Caco-2 (cell line): Measurements from ENCODE around the gene ATF6. TPM values are rescaled to one million over a fixed set of nuclear protein-coding genes. Genes with fewer than 3 reads are reported as not detected.

Source experiments
- BruUV-seq: library from RNA; stranded (reverse); fragments of 400-500 nt; replicated peaks from 2 replicates; lab custom pipeline; 2021; lab: Mats Ljungman, UMichigan
- CTCF ChIA-PET: fragments of 300-600 bp; sonication (Branson Sonifier 250); formaldehyde crosslinking; loops from one replicate; lab custom pipeline; 2022; ENCODE audit warnings: antibody characterized with exemption; lab: Charles Lee
- POLR2A ChIA-PET: fragments of 300-600 bp; sonication (Branson Sonifier 250); formaldehyde crosslinking; loops from one replicate; lab custom pipeline; 2022; ENCODE audit warnings: antibody characterized with exemption; lab: Charles Lee
- DNase-seq, 2 experiments: peaks; one replicate each; pipeline versions ENCODE4 v3.0.0 to v3.0.0-alpha.2; 2020 to 2022
- H3K27me3 ChIP-seq: replicated peaks from 2 replicates; pipeline ENCODE4 v1.6.0; 2011; ENCODE audit warnings: low read length; ENCODE audit not compliant: control insufficient read depth, insufficient read depth
- H3K36me3 ChIP-seq: 2 replicates; pipeline ENCODE4 v1.5.1; 2011; ENCODE audit warnings: low read length; ENCODE audit not compliant: control insufficient read depth, insufficient read depth
- H3K4me1 ChIP-seq: fragments of 250-450 bp; sonication (Bioruptor Pico); 2 replicates; pipeline ENCODE4 v1.5.1; 2020; ENCODE audit warnings: mild to moderate bottlenecking
- H3K4me3 ChIP-seq: 2 replicates; pipeline ENCODE4 v1.5.1; 2011; ENCODE audit warnings: low read depth, mild to moderate bottlenecking, control low read depth, low read length
- H3K9me3 ChIP-seq: fragments of 250-450 bp; sonication (Bioruptor Pico); 2 replicates; pipeline ENCODE4 v1.5.1; 2020; ENCODE audit warnings: mild to moderate bottlenecking, moderate library complexity
- H3K27ac Mint-ChIP-seq: one replicate; pipeline ENCODE4 v1.8.0; 2022; ENCODE audit warnings: mixed read lengths; ENCODE audit not compliant: unreplicated experiment
- H3K27me3 Mint-ChIP-seq: one replicate; pipeline ENCODE4 v1.8.0; 2022; ENCODE audit warnings: mixed read lengths; ENCODE audit not compliant: insufficient read depth, unreplicated experiment
- H3K36me3 Mint-ChIP-seq: one replicate; pipeline ENCODE4 v1.8.0; 2022; ENCODE audit warnings: mild to moderate bottlenecking, mixed read lengths; ENCODE audit not compliant: insufficient read depth, unreplicated experiment
- H3K4me1 Mint-ChIP-seq: one replicate; pipeline ENCODE4 v1.8.0; 2022; ENCODE audit warnings: low read depth, mixed read lengths; ENCODE audit not compliant: unreplicated experiment
- H3K4me3 Mint-ChIP-seq: one replicate; pipeline ENCODE4 v1.8.0; 2022; ENCODE audit warnings: mild to moderate bottlenecking, moderate library complexity, mixed read lengths; ENCODE audit not compliant: unreplicated experiment
- H3K9me3 Mint-ChIP-seq: one replicate; pipeline ENCODE4 v1.8.0; 2022; ENCODE audit warnings: mixed read lengths; ENCODE audit not compliant: unreplicated experiment
- intact Hi-C: fragments of 100-400 bp; cut with micrococcal nuclease; formaldehyde crosslinking; loops from one replicate; pipeline ENCODE4 v1.10.0; 2022; ENCODE audit not compliant: unreplicated experiment
- total RNA-seq: library from RNA; stranded (reverse); gene quantifications from 2 replicates; pipeline ENCODE4 v1.2.3, GENCODE V29; 2022
- TF ChIP-seq, protein P1 (sequence below), 2 experiments: fragments of 200-600 bp in 1 of 2; IDR thresholded peaks; 1 replicate in 1 of 2; 2 replicates in 1 of 2; pipeline versions ENCODE4 v1.5.1 to v1.8.0; 2011 to 2022; ENCODE audit warnings: antibody characterized with exemption in 1 of 2, control low read depth in 1 of 2, inconsistent platforms in 1 of 2, low read depth in 1 of 2, low read length in 1 of 2, mild to moderate bottlenecking in 1 of 2, moderate library complexity in 1 of 2; ENCODE audit not compliant: insufficient read depth in 1 of 2, severe bottlenecking in 1 of 2, unreplicated experiment in 1 of 2

The ATF6 gene
- total RNA-seq, 1 experiment from 2014 or later, result 16.4 TPM

GRCh38 chr1:161743231-161743630 is 22.9 kb upstream of the ATF6 start:
- BruUV-seq, result no TSS peak
- H3K27me3 ChIP-seq, result no peaks in the 10 kb centered on the region
- no peak overlapping the region for H3K4me3 ChIP-seq
- Mint-ChIP-seq H3K36me3 (no peaks in the 10 kb centered on the region), H3K4me3 (no peak overlapping the region), H3K4me1 (no peaks in the 10 kb centered on the region), H3K27ac (no peak overlapping the region), H3K27me3 (peaks cover 9% of the 10 kb centered on the region), H3K9me3 (no peaks in the 10 kb centered on the region)
- H3K9me3 ChIP-seq, result no peaks in the 10 kb centered on the region
- ChIA-PET CTCF (interaction anchor here (0.7 kb wide), 1 partner anchor 264 kb away, joined by 4 read pairs; no protein-coding TSS in a partner anchor), POLR2A (no interaction called here)
- intact Hi-C loops, result loop anchor here (5.0 kb wide), 1 partner anchor 176 kb away; no protein-coding TSS in a partner anchor
- DNase-seq, result no peak
- TF ChIP-seq, protein P1, sequence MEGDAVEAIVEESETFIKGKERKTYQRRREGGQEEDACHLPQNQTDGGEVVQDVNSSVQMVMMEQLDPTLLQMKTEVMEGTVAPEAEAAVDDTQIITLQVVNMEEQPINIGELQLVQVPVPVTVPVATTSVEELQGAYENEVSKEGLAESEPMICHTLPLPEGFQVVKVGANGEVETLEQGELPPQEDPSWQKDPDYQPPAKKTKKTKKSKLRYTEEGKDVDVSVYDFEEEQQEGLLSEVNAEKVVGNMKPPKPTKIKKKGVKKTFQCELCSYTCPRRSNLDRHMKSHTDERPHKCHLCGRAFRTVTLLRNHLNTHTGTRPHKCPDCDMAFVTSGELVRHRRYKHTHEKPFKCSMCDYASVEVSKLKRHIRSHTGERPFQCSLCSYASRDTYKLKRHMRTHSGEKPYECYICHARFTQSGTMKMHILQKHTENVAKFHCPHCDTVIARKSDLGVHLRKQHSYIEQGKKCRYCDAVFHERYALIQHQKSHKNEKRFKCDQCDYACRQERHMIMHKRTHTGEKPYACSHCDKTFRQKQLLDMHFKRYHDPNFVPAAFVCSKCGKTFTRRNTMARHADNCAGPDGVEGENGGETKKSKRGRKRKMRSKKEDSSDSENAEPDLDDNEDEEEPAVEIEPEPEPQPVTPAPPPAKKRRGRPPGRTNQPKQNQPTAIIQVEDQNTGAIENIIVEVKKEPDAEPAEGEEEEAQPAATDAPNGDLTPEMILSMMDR (IDR thresholded peaks at IDR 0.05; ENCODE audit: insufficient read depth in 1 of 2, low read depth in 1 of 2, low read length in 1 of 2, severe bottlenecking in 1 of 2, unreplicated experiment in 1 of 2), result no peak
- no peaks in the 10 kb centered on the region for H3K36me3 ChIP-seq
- no peaks in the 10 kb centered on the region for H3K4me1 ChIP-seq

GRCh38 chr1:161747801-161748200 is 18.3 kb upstream of the ATF6 start:
- TF ChIP-seq, protein P1 (IDR thresholded peaks at IDR 0.05; ENCODE audit: insufficient read depth in 1 of 2, low read depth in 1 of 2, low read length in 1 of 2, severe bottlenecking in 1 of 2, unreplicated experiment in 1 of 2), result no peak
- H3K27me3 Mint-ChIP-seq, result peaks cover 9% of the 10 kb centered on the region
- BruUV-seq, result no TSS peak
- Histone ChIP-seq H3K27me3 (no peaks in the 10 kb centered on the region), H3K9me3 (no peaks in the 10 kb centered on the region), H3K4me3 (no peak overlapping the region), H3K36me3 (no peaks in the 10 kb centered on the region), H3K4me1 (peaks cover 6% of the 10 kb centered on the region; the same call in 1 of the 2 replicates)
- peaks cover 22% of the 10 kb centered on the region for H3K36me3 Mint-ChIP-seq
- ChIA-PET CTCF (interaction anchor here (1.0 kb wide), 1 partner anchor 289 kb away, joined by 4 read pairs; no protein-coding TSS in a partner anchor), POLR2A (no interaction called here)
- intact Hi-C loops, result no loop called here
- H3K27ac Mint-ChIP-seq, result no peak overlapping the region
- H3K9me3 Mint-ChIP-seq, result no peaks in the 10 kb centered on the region
- H3K4me1 Mint-ChIP-seq, result peaks cover 8% of the 10 kb centered on the region
- H3K4me3 Mint-ChIP-seq, result no peak overlapping the region
- no peak for DNase-seq

GRCh38 chr1:161749509-161750407 is 16.4 kb upstream of the ATF6 start, which contains the start of gene DUSP12:
DUSP12 (plus strand) TSS chr1:161749786; CDS start chr1:161749802, 16 bp downstream.
- H3K27me3 ChIP-seq, result no peaks in the 10 kb centered on the region
- Mint-ChIP-seq H3K9me3 (peaks cover 7% of the 10 kb centered on the region), H3K27me3 (peaks cover 9% of the 10 kb centered on the region), H3K27ac (peak within 1 kb of the TSS; percentile 96), H3K4me3 (peak within 1 kb of the TSS; percentile 91), H3K36me3 (peaks cover 39% of the 10 kb centered on the region), H3K4me1 (peaks cover 8% of the 10 kb centered on the region)
- no peaks in the 10 kb centered on the region for H3K9me3 ChIP-seq
- peaks cover 6% of the 10 kb centered on the region; the same call in 1 of the 2 replicates for H3K4me1 ChIP-seq
- DNase-seq, result peak; percentile 95
- H3K36me3 ChIP-seq, result 0 out of 2 replicates have a peak, but pooled peaks cover 2% of the 10 kb centered on the region
- H3K4me3 ChIP-seq, result peak within 1 kb of the TSS; percentile 99
- TSS peak; percentile 36 for BruUV-seq
- ChIA-PET CTCF (interaction anchor here (0.7 to 2.0 kb wide), 5 partner anchors 9 to 287 kb away, joined by 3 to 10 read pairs (median 3); partner anchors contain the start of gene OLFML2B), POLR2A (interaction anchor here (0.6 to 1.3 kb wide), 5 partner anchors 9 to 138 kb away, joined by 3 to 6 read pairs (median 4); no protein-coding TSS in a partner anchor)
- intact Hi-C loops, result loop anchor here (1.0 kb wide), 1 partner anchor 17 kb away; the partner anchor contains the start of gene ATF6
- TF ChIP-seq, protein P1 (IDR thresholded peaks at IDR 0.05; ENCODE audit: insufficient read depth in 1 of 2, low read depth in 1 of 2, low read length in 1 of 2, severe bottlenecking in 1 of 2, unreplicated experiment in 1 of 2), result peak in 1 of 2 experiments; percentile 22
